ENCODE data around the gene ABCB11. TPM values are rescaled to one million over a fixed set of nuclear protein-coding genes. Genes with fewer than 3 reads are reported as not detected.
"Not testable (repeated sequence)": the region's sequence is repeated elsewhere in the genome, so short reads cannot be mapped to it uniquely, and the experiment has no call there.

Gene ABCB11
- 0.05 TPM in 1 of 2 replicates, not detected in the other for total RNA-seq

- intact Hi-C loops (cut with micrococcal nuclease), result no loop called here
Observed at GRCh38 chr2:169031202-169031601, at the start of gene ABCB11. TSS of gene ABCB11 (minus strand) at chr2:169031324. CDS start at chr2:169018125, 13,199 bp downstream.

- intact Hi-C loops (cut with micrococcal nuclease), result no loop called here
Observed at GRCh38 chr2:169080250-169081069, 49.3 kb upstream of the ABCB11 start.

- intact Hi-C loops (cut with micrococcal nuclease), result no loop called here
Observed at GRCh38 chr2:169077674-169078240, 46.6 kb upstream of the ABCB11 start.

GRCh38 chr2:169073963-169074751, 43.0 kb upstream of the ABCB11 start:
- intact Hi-C loops (cut with micrococcal nuclease), result loop anchor here (2.0 kb wide), 1 partner anchor 33 kb away; no protein-coding TSS in a partner anchor

- intact Hi-C loops (cut with micrococcal nuclease), result loop anchor here (2.0 kb wide), 1 partner anchor 33 kb away; no protein-coding TSS in a partner anchor
Observed at GRCh38 chr2:169073211-169073962, 42.3 kb upstream of the ABCB11 start.

GRCh38 chr2:169072163-169072925, 41.2 kb upstream of the ABCB11 start:
- intact Hi-C loops (cut with micrococcal nuclease), result loop anchor here (2.0 kb wide), 1 partner anchor 34 kb away; no protein-coding TSS in a partner anchor

- intact Hi-C loops (cut with micrococcal nuclease), result no loop called here
Observed at GRCh38 chr2:169071455-169071854, 40.3 kb upstream of the ABCB11 start.

- intact Hi-C loops (cut with micrococcal nuclease), result no loop called here
Observed at GRCh38 chr2:169069833-169070232, 38.7 kb upstream of the ABCB11 start.

- intact Hi-C loops (cut with micrococcal nuclease), result no loop called here
Observed at GRCh38 chr2:169069341-169069740, 38.2 kb upstream of the ABCB11 start, which contains the start of gene DHRS9. TSS of gene DHRS9 (plus strand) at chr2:169069563. CDS start at chr2:169081582, 12,019 bp downstream.

GRCh38 chr2:169066897-169067296, 35.8 kb upstream of the ABCB11 start:
- intact Hi-C loops (cut with micrococcal nuclease), result no loop called here

GRCh38 chr2:169065864-169066517, 34.9 kb upstream of the ABCB11 start:
- intact Hi-C loops (cut with micrococcal nuclease), result no loop called here

GRCh38 chr2:169065422-169065821, 34.3 kb upstream of the ABCB11 start:
- intact Hi-C loops (cut with micrococcal nuclease), result no loop called here

- intact Hi-C loops (cut with micrococcal nuclease), result not testable (repeated sequence)
Observed at GRCh38 chr2:169064199-169064598, 33.1 kb upstream of the ABCB11 start.

GRCh38 chr2:169054575-169054974, 23.5 kb upstream of the ABCB11 start:
- intact Hi-C loops (cut with micrococcal nuclease), result not testable (repeated sequence)

GRCh38 chr2:169050476-169051240, 19.5 kb upstream of the ABCB11 start:
- intact Hi-C loops (cut with micrococcal nuclease), result no loop called here

GRCh38 chr2:169049142-169049541, 18.0 kb upstream of the ABCB11 start:
- intact Hi-C loops (cut with micrococcal nuclease), result no loop called here

- intact Hi-C loops (cut with micrococcal nuclease), result no loop called here
Observed at GRCh38 chr2:169047256-169048250, 16.4 kb upstream of the ABCB11 start.
